GM23338 (cell line): Measurements from ENCODE around the gene NFIB.

Source experiments
- CREB1 ChIP-seq: fragments of 250-450 bp; sonication (Bioruptor Pico); IDR thresholded peaks from 2 replicates; pipeline ENCODE4 v1.5.0; 2020; ENCODE audit warnings: low read depth, mild to moderate bottlenecking, moderate library complexity
- EZH2 ChIP-seq: fragments of 200-600 bp; sonication (generic); IDR thresholded peaks from one replicate; pipeline ENCODE4 v1.8.0; 2017; ENCODE audit warnings: antibody characterized with exemption, mild to moderate bottlenecking, low read depth; ENCODE audit not compliant: unreplicated experiment
- EZH2phosphoT487 ChIP-seq: fragments of 200-600 bp; sonication (generic); IDR thresholded peaks from one replicate; pipeline ENCODE4 v1.8.1; 2018; ENCODE audit warnings: antibody characterized with exemption; ENCODE audit not compliant: unreplicated experiment
- JUNB ChIP-seq: IDR thresholded peaks from one replicate; pipeline ENCODE4 v1.6.1; 2016; ENCODE audit warnings: antibody characterized with exemption; ENCODE audit not compliant: unreplicated experiment
- NANOG ChIP-seq: IDR thresholded peaks from 2 replicates; pipeline ENCODE4 v1.6.1; 2016; ENCODE audit warnings: antibody characterized with exemption, borderline replicate concordance
- POLR2AphosphoS5 ChIP-seq: IDR thresholded peaks from 2 replicates; pipeline ENCODE4 v1.6.1; 2016; ENCODE audit warnings: antibody characterized with exemption, low read depth
- STAT1 ChIP-seq: IDR thresholded peaks from one replicate; pipeline ENCODE4 v1.6.1; 2016; ENCODE audit warnings: antibody characterized with exemption; ENCODE audit not compliant: unreplicated experiment
- TF ChIP-seq, protein P1 (sequence below), 2 experiments: fragments of 200-600 bp in 1 of 2; sonication (generic) in 1 of 2; conservative IDR thresholded peaks; 2 replicates each; pipeline versions ENCODE4 v1.5.1 to v1.6.1; 2016 to 2017; ENCODE audit warnings: antibody characterized with exemption in 2 of 2, low read depth in 2 of 2, mild to moderate bottlenecking in 2 of 2, moderate library complexity in 1 of 2
- TF ChIP-seq, protein P2 (sequence below): IDR thresholded peaks from one replicate; pipeline ENCODE4 v1.6.1; 2018; ENCODE audit warnings: antibody characterized with exemption; ENCODE audit not compliant: unreplicated experiment

DNA sequence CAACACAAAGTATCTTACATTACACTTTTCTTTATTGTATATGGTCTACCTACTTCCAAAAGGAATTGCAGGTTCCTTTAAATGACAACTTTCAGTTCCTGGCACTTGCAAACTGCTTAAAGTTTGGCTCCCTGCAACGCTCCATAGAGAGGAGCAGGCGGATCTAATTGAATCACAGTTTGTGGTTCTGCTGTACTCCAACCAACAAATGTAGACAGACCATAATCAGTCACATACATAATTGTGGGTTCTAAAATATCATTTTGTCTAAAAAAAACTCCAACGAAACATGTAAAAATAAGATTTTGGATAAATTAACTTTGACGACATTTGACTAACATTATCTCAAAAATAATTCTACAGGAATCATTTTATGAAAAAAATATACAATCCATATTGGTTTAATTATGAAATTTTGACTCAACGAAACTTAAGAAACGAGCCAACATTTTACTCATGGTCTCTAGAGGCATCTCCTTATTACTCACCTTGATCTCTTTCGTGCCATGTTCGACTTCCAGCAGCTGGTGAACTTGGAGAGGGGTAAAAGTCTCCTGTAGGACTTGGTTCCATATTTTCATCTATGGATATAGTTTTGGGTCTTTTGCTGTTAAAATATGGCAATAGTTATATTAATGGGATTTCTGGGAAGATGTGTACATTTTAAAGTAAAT, 167.6 kb downstream of the NFIB start:
- no peak for TF ChIP-seq STAT1
- TF ChIP-seq, protein P1, sequence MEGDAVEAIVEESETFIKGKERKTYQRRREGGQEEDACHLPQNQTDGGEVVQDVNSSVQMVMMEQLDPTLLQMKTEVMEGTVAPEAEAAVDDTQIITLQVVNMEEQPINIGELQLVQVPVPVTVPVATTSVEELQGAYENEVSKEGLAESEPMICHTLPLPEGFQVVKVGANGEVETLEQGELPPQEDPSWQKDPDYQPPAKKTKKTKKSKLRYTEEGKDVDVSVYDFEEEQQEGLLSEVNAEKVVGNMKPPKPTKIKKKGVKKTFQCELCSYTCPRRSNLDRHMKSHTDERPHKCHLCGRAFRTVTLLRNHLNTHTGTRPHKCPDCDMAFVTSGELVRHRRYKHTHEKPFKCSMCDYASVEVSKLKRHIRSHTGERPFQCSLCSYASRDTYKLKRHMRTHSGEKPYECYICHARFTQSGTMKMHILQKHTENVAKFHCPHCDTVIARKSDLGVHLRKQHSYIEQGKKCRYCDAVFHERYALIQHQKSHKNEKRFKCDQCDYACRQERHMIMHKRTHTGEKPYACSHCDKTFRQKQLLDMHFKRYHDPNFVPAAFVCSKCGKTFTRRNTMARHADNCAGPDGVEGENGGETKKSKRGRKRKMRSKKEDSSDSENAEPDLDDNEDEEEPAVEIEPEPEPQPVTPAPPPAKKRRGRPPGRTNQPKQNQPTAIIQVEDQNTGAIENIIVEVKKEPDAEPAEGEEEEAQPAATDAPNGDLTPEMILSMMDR (conservative IDR thresholded peaks at IDR 0.05; ENCODE audit: low read depth in 2 of 2), result no peak
- no peak for TF ChIP-seq EZH2phosphoT487
- no peak for TF ChIP-seq EZH2
- TF ChIP-seq, protein P2, sequence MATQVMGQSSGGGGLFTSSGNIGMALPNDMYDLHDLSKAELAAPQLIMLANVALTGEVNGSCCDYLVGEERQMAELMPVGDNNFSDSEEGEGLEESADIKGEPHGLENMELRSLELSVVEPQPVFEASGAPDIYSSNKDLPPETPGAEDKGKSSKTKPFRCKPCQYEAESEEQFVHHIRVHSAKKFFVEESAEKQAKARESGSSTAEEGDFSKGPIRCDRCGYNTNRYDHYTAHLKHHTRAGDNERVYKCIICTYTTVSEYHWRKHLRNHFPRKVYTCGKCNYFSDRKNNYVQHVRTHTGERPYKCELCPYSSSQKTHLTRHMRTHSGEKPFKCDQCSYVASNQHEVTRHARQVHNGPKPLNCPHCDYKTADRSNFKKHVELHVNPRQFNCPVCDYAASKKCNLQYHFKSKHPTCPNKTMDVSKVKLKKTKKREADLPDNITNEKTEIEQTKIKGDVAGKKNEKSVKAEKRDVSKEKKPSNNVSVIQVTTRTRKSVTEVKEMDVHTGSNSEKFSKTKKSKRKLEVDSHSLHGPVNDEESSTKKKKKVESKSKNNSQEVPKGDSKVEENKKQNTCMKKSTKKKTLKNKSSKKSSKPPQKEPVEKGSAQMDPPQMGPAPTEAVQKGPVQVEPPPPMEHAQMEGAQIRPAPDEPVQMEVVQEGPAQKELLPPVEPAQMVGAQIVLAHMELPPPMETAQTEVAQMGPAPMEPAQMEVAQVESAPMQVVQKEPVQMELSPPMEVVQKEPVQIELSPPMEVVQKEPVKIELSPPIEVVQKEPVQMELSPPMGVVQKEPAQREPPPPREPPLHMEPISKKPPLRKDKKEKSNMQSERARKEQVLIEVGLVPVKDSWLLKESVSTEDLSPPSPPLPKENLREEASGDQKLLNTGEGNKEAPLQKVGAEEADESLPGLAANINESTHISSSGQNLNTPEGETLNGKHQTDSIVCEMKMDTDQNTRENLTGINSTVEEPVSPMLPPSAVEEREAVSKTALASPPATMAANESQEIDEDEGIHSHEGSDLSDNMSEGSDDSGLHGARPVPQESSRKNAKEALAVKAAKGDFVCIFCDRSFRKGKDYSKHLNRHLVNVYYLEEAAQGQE, result no peak
- no peak for TF ChIP-seq NANOG
- TF ChIP-seq POLR2AphosphoS5, result no peak
- TF ChIP-seq JUNB, result no peak
- TF ChIP-seq CREB1, result no peak
